Measurements from ENCODE around the gene NPHP4. TPM values are rescaled to one million over a fixed set of nuclear protein-coding genes. Genes with fewer than 3 reads are reported as not detected.

The NPHP4 gene
- total RNA-seq, 1 experiment from 2014 or later, result 18.8 TPM

DNA sequence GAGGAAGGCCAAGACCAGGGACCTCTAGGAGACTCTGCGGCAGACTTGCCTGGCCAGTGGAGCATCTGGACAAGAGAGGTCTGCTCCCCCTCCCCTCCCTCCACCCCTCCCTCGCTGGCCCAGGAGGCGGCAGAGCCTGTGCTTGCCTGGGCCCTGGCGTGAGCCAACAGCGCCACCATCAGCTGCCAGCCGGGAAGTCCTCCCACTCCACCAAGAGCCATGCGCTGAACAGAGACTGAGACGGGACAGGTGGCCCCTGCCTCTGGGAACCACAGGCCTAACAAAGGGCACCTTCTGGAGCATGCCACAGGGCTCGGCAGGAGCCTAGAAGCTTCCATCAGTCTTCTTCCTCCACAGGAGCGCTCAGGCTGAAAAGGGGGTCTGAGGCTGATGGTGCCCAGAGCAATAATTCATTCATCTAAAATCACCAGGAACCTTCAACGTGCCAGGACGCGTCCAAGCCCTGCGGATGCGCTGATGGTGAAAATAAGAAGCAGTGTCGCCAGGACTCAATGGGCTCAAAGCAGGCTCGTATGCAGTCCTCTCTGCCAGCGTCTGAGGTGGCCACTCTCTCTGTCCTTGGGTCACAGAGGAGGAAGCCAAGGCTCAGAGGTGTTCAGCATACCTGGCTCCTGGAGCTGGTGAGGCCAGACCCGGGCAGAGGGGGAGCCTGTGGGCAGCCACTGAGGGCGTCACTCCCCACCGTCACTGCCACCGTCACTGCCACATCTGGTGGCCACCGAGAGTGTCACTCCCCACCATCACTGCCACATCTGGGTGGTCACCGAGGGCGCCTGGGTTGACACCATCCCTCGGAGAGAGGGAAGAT is 161.2 kb downstream of the NPHP4 start:
- no peak overlapping the region for H2AFZ ChIP-seq (ENCODE audit: low read length)

DNA sequence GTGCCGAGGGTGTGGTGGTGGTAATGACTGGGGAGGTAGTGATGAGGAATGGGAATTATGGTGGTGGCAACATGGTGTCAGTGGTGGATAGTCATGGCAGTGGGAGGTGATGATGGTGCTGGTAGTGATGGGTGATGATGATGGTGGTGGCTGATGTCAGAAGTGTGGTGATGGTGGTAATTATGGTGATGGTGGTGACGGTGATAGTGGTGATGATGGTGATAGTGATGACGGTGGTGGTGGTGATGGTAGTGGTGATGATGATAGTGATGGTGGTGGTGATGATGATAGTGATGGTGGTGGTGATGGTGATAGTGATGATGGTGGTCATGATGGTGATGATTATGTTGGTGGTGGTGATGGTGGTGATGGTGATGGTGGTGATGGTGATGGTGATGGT is 162.8 kb downstream of the NPHP4 start:
- no TSS peak for BruUV-seq (replicated peaks)
- no peak overlapping the region for H3K27ac ChIP-seq (ENCODE audit: low read length)
- ATAC-seq (no peak), DNase-seq (no peak)
- no peak overlapping the region for H3K9ac ChIP-seq (ENCODE audit: low read length)
- no peaks in the 10 kb centered on the region for H3K9me3 ChIP-seq (ENCODE audit: low read length)
- intact Hi-C loops (cut with micrococcal nuclease), result no loop called here
- no peaks in the 10 kb centered on the region for H3F3A ChIP-seq (ENCODE audit: low read length, unreplicated experiment)
- ChIA-PET CTCF (no interaction called here), POLR2A (ENCODE audit: unreplicated experiment) (no interaction called here)
- no peak for TF ChIP-seq EZH2phosphoT487 (IDR thresholded peaks at IDR 0.05; ENCODE audit: borderline replicate concordance, low read length)
- TF ChIP-seq, protein P1, sequence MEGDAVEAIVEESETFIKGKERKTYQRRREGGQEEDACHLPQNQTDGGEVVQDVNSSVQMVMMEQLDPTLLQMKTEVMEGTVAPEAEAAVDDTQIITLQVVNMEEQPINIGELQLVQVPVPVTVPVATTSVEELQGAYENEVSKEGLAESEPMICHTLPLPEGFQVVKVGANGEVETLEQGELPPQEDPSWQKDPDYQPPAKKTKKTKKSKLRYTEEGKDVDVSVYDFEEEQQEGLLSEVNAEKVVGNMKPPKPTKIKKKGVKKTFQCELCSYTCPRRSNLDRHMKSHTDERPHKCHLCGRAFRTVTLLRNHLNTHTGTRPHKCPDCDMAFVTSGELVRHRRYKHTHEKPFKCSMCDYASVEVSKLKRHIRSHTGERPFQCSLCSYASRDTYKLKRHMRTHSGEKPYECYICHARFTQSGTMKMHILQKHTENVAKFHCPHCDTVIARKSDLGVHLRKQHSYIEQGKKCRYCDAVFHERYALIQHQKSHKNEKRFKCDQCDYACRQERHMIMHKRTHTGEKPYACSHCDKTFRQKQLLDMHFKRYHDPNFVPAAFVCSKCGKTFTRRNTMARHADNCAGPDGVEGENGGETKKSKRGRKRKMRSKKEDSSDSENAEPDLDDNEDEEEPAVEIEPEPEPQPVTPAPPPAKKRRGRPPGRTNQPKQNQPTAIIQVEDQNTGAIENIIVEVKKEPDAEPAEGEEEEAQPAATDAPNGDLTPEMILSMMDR (conservative IDR thresholded peaks at IDR 0.05; ENCODE audit: low read depth, low read length), result no peak
- H3K79me2 ChIP-seq (ENCODE audit: low read length), result no peaks in the 10 kb centered on the region
- peaks cover 36% of the 10 kb centered on the region for H3K27me3 ChIP-seq (ENCODE audit: low read length)
- no peak overlapping the region for H2AFZ ChIP-seq (ENCODE audit: low read length)
- no peak overlapping the region for H3K4me3 ChIP-seq (ENCODE audit: low read length)
- H4K20me1 ChIP-seq (ENCODE audit: low read length), result no peaks in the 10 kb centered on the region
- no peak overlapping the region for H3K4me2 ChIP-seq (ENCODE audit: low read length)
- no peaks in the 10 kb centered on the region for H3K36me3 ChIP-seq (ENCODE audit: low read depth, low read length)
- H3K4me1 ChIP-seq (ENCODE audit: insufficient read depth, low read length), result no peaks in the 10 kb centered on the region
- H3K9me2 ChIP-seq (replicated peaks; ENCODE audit: low read length), result no peaks in the 10 kb centered on the region

More for the DNA sequence above, 161.2 kb downstream of the NPHP4 start:
- no peaks in the 10 kb centered on the region for H3K4me1 ChIP-seq (ENCODE audit: insufficient read depth, low read length)
- no peaks in the 10 kb centered on the region for H4K20me1 ChIP-seq (ENCODE audit: low read length)
- CTCF ChIA-PET, result no interaction called here
- H3K36me3 ChIP-seq (ENCODE audit: low read depth, low read length), result no peaks in the 10 kb centered on the region
- H3K9me3 ChIP-seq (ENCODE audit: low read length), result no peaks in the 10 kb centered on the region
- intact Hi-C loops (cut with micrococcal nuclease), result no loop called here
- TF ChIP-seq EZH2 (IDR thresholded peaks at IDR 0.05; ENCODE audit: low read length, unreplicated experiment), result no peak
- TF ChIP-seq, protein P1 (conservative IDR thresholded peaks at IDR 0.05; ENCODE audit: low read depth, low read length), result peak; percentile 32; the same call in 1 of the 2 replicates
- H3K27ac ChIP-seq (ENCODE audit: low read length), result no peak overlapping the region
- ATAC-seq, result no peak
- peaks cover 46% of the 10 kb centered on the region for H3K27me3 ChIP-seq (ENCODE audit: low read length)
- POLR2A ChIA-PET (ENCODE audit: unreplicated experiment), result no interaction called here
- no peak overlapping the region for H3K4me2 ChIP-seq (ENCODE audit: low read length)
- no peak overlapping the region for H3K9ac ChIP-seq (ENCODE audit: low read length)
- H3K9me2 ChIP-seq (replicated peaks; ENCODE audit: low read length), result no peaks in the 10 kb centered on the region
- H3K4me3 ChIP-seq (ENCODE audit: low read length), result no peak overlapping the region
- BruUV-seq (replicated peaks), result no TSS peak
- no peaks in the 10 kb centered on the region for H3K79me2 ChIP-seq (ENCODE audit: low read length)
- H3F3A ChIP-seq (ENCODE audit: low read length, unreplicated experiment), result no peaks in the 10 kb centered on the region
- no peak for DNase-seq

DNA sequence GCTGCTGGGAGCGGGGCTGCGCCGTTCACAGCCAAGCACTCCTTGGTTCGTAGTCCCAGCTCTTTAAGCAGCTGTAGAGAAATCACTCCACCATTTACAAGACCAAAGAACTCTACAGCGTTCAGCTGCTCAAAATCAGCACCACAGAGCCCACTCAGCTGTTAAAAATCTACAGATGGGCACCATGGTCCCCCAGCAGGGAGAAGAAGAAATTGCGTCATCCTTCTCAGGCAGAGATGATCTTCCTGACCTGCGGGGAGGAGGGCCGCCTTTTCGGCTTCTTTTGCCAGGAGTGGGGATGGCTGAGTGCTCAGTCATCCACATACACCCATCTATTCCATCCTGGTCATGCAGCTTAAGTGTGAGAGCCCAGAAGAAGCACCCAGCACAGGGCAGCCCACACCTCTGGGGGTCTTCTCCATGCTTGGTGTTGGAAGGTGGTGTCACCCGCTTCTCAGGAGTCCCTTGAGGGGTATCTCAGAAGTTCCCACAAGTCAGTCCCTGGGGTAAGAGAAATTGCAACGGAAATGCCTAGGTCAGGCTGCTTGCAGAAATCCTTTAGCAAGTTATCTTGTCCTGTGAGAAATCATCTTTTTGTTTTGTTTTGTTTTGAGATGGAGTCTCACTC is 163.8 kb downstream of the NPHP4 start:
- BruUV-seq (replicated peaks), result no TSS peak
- no peak for DNase-seq
- Histone ChIP-seq H2AFZ (ENCODE audit: low read length) (no peak overlapping the region), H3K9me3 (ENCODE audit: low read length) (no peaks in the 10 kb centered on the region), H3K27me3 (ENCODE audit: low read length) (peaks cover 28% of the 10 kb centered on the region), H3K4me2 (ENCODE audit: low read length) (no peak overlapping the region), H4K20me1 (ENCODE audit: low read length) (no peaks in the 10 kb centered on the region), H3K9me2 (replicated peaks; ENCODE audit: low read length) (no peaks in the 10 kb centered on the region), H3K27ac (ENCODE audit: low read length) (no peak overlapping the region), H3K9ac (ENCODE audit: low read length) (no peak overlapping the region), H3K36me3 (ENCODE audit: low read depth, low read length) (no peaks in the 10 kb centered on the region), H3K4me1 (ENCODE audit: insufficient read depth, low read length) (no peaks in the 10 kb centered on the region), H3K79me2 (ENCODE audit: low read length) (no peaks in the 10 kb centered on the region), H3F3A (ENCODE audit: low read length, unreplicated experiment) (no peaks in the 10 kb centered on the region), H3K4me3 (ENCODE audit: low read length) (no peak overlapping the region)
- ChIA-PET POLR2A (ENCODE audit: unreplicated experiment) (no interaction called here), CTCF (no interaction called here)
- no peak for ATAC-seq
- intact Hi-C loops (cut with micrococcal nuclease), result no loop called here
- no peak for TF ChIP-seq EZH2phosphoT487 (IDR thresholded peaks at IDR 0.05; ENCODE audit: borderline replicate concordance, low read length)
- TF ChIP-seq, protein P1 (conservative IDR thresholded peaks at IDR 0.05; ENCODE audit: low read depth, low read length), result no peak
- TF ChIP-seq EZH2 (IDR thresholded peaks at IDR 0.05; ENCODE audit: low read length, unreplicated experiment), result no peak
